UCSD-AML1 (cell line): Measurements from ENCODE around the gene FEM1B.
A peak's percentile ranks its signal among the peaks of the same experiment; 100 is the strongest.

Source experiments
- DNase-seq: peaks from one replicate; lab custom pipeline; 2025; ENCODE audit not compliant: unreplicated experiment; lab: John Stamatoyannopoulos, UW

The FEM1B gene

GRCh38 chr15:68284616-68285258, 7.2 kb downstream of the FEM1B start:
- DNase-seq = no peak

- DNase-seq = no peak
Measured at GRCh38 chr15:68285259-68285980, 7.9 kb downstream of the FEM1B start.

GRCh38 chr15:68286256-68286655, 8.7 kb downstream of the FEM1B start:
- DNase-seq = no peak

- DNase-seq = no peak
Measured at GRCh38 chr15:68289057-68289456, 11.5 kb downstream of the FEM1B start.

GRCh38 chr15:68289621-68290352, 12.2 kb downstream of the FEM1B start:
- DNase-seq = no peak

GRCh38 chr15:68290715-68291114, 13.2 kb downstream of the FEM1B start:
- no peak for DNase-seq

- DNase-seq = no peak
Measured at GRCh38 chr15:68292157-68292781, 14.7 kb downstream of the FEM1B start.

GRCh38 chr15:68292967-68293366, 15.4 kb downstream of the FEM1B start:
- no peak for DNase-seq

GRCh38 chr15:68295014-68295805, 17.7 kb downstream of the FEM1B start:
- DNase-seq = no peak

GRCh38 chr15:68298336-68298735, 20.8 kb downstream of the FEM1B start:
- no peak for DNase-seq

- no peak for DNase-seq
Measured at GRCh38 chr15:68298882-68299381, 21.4 kb downstream of the FEM1B start.

GRCh38 chr15:68299436-68299835, 21.9 kb downstream of the FEM1B start:
- DNase-seq = no peak

- DNase-seq = no peak
Measured at GRCh38 chr15:68300115-68300940, 22.8 kb downstream of the FEM1B start.

- DNase-seq = peak; percentile 31
Measured at GRCh38 chr15:68301301-68301700, 23.8 kb downstream of the FEM1B start.

- no peak for DNase-seq
Measured at GRCh38 chr15:68302729-68303128, 25.2 kb downstream of the FEM1B start.

- DNase-seq = no peak
Measured at GRCh38 chr15:68303134-68303533, 25.6 kb downstream of the FEM1B start.

GRCh38 chr15:68303560-68304436, 26.3 kb downstream of the FEM1B start:
- DNase-seq = no peak

GRCh38 chr15:68304589-68305337, 27.2 kb downstream of the FEM1B start:
- DNase-seq = no peak
